HepG2 (cell line): ENCODE measurements around the gene TSKU. TPM values are rescaled to one million over a fixed set of nuclear protein-coding genes. Genes with fewer than 3 reads are reported as not detected.

ENCODE experiments used
- ARID4A ChIP-seq: sonication (generic); formaldehyde crosslinking; IDR thresholded peaks from 2 replicates; pipeline ENCODE4 v1.5.0; 2020; ENCODE audit warnings: mild to moderate bottlenecking, missing genetic modification reagents, borderline replicate concordance
- ELF3 ChIP-seq: IDR thresholded peaks from 2 replicates; pipeline ENCODE4 v1.6.1; 2016; ENCODE audit warnings: missing genetic modification reagents, missing compliant biosample characterization
- FOXJ3 ChIP-seq: sonication (generic); formaldehyde crosslinking; IDR thresholded peaks from 2 replicates; pipeline ENCODE4 v1.4.0; 2020; ENCODE audit warnings: missing genetic modification reagents, mild to moderate bottlenecking, borderline replicate concordance
- GFI1 ChIP-seq: sonication (generic); formaldehyde crosslinking; IDR thresholded peaks from 2 replicates; pipeline ENCODE4 v1.5.0; 2020; ENCODE audit warnings: missing genetic modification reagents, mild to moderate bottlenecking, borderline replicate concordance
- HOXA9 ChIP-seq: sonication (generic); formaldehyde crosslinking; IDR thresholded peaks from 2 replicates; pipeline ENCODE4 v1.8.1; 2022; ENCODE audit warnings: missing genetic modification reagents, mild to moderate bottlenecking, moderate library complexity, borderline replicate concordance
- MBD4 ChIP-seq: IDR thresholded peaks from 2 replicates; pipeline ENCODE4 v1.6.1; 2012; ENCODE audit warnings: low read length, inconsistent platforms, borderline replicate concordance
- MED8 ChIP-seq: sonication (generic); formaldehyde crosslinking; IDR thresholded peaks from 2 replicates; pipeline ENCODE4 v1.8.1; 2023; ENCODE audit warnings: mild to moderate bottlenecking, missing genetic modification reagents; ENCODE audit not compliant: insufficient replicate concordance
- MTF2 ChIP-seq: sonication (generic); formaldehyde crosslinking; IDR thresholded peaks from 2 replicates; pipeline ENCODE4 v1.5.0; 2020; ENCODE audit warnings: missing genetic modification reagents, borderline replicate concordance
- MYPOP ChIP-seq: sonication (generic); formaldehyde crosslinking; IDR thresholded peaks from 2 replicates; pipeline ENCODE4 v1.8.1; 2023; ENCODE audit warnings: mild to moderate bottlenecking, moderate library complexity, missing genetic modification reagents
- PHF5A ChIP-seq: IDR thresholded peaks from one replicate; pipeline ENCODE4 v1.6.1; 2018; ENCODE audit warnings: low read depth, missing genetic modification reagents; ENCODE audit not compliant: unreplicated experiment
- RAD51 ChIP-seq: fragments of 450-650 bp; IDR thresholded peaks from 2 replicates; pipeline ENCODE4 v1.6.1; 2016; ENCODE audit warnings: borderline replicate concordance
- SIN3B ChIP-seq: fragments of 150-350 bp; IDR thresholded peaks from 2 replicates; pipeline ENCODE4 v1.6.1; 2014; ENCODE audit warnings: low read length
- SMAD3 ChIP-seq: sonication (generic); formaldehyde crosslinking; IDR thresholded peaks from 2 replicates; pipeline ENCODE4 v1.4.0; 2020; ENCODE audit warnings: missing genetic modification reagents
- TOE1 ChIP-seq: sonication (generic); formaldehyde crosslinking; IDR thresholded peaks from 2 replicates; pipeline ENCODE4 v1.4.0; 2020; ENCODE audit warnings: mild to moderate bottlenecking, missing genetic modification reagents
- ZBTB1 ChIP-seq: sonication (generic); formaldehyde crosslinking; IDR thresholded peaks from 2 replicates; pipeline ENCODE4 v1.4.0; 2020; ENCODE audit warnings: missing genetic modification reagents, borderline replicate concordance
- ZBTB46 ChIP-seq: sonication (generic); formaldehyde crosslinking; IDR thresholded peaks from 2 replicates; pipeline ENCODE4 v1.4.0; 2020; ENCODE audit warnings: mild to moderate bottlenecking, missing genetic modification reagents, borderline replicate concordance
- ZBTB8A ChIP-seq: sonication (generic); formaldehyde crosslinking; IDR thresholded peaks from 2 replicates; pipeline ENCODE4 v1.4.0; 2020; ENCODE audit warnings: mild to moderate bottlenecking, low read depth, missing genetic modification reagents, borderline replicate concordance
- ZNF282 ChIP-seq: fragments of 450-650 bp; IDR thresholded peaks from 2 replicates; pipeline ENCODE4 v1.6.1; 2018; ENCODE audit not compliant: partially characterized antibody
- ZNF598 ChIP-seq: sonication (generic); formaldehyde crosslinking; IDR thresholded peaks from 2 replicates; pipeline ENCODE4 v1.5.1; 2020; ENCODE audit warnings: mild to moderate bottlenecking, missing genetic modification reagents, borderline replicate concordance
- ZNF607 ChIP-seq: sonication (generic); formaldehyde crosslinking; IDR thresholded peaks from 2 replicates; pipeline ENCODE4 v1.5.1; 2020; ENCODE audit warnings: missing genetic modification reagents, mild to moderate bottlenecking, borderline replicate concordance
- ZNF724P ChIP-seq: sonication (generic); formaldehyde crosslinking; IDR thresholded peaks from 2 replicates; pipeline ENCODE4 v1.8.0; 2022; ENCODE audit warnings: missing genetic modification reagents, borderline replicate concordance
- ZNF781 ChIP-seq: sonication (generic); formaldehyde crosslinking; IDR thresholded peaks from 2 replicates; pipeline ENCODE4 v1.5.1; 2020; ENCODE audit warnings: borderline replicate concordance, mild to moderate bottlenecking, missing genetic modification reagents; ENCODE audit errors: not compliant biosample characterization
- ZNF790 ChIP-seq: sonication (generic); formaldehyde crosslinking; IDR thresholded peaks from 2 replicates; pipeline ENCODE4 v1.8.0; 2022; ENCODE audit warnings: missing genetic modification reagents, mild to moderate bottlenecking, borderline replicate concordance
- polyA plus RNA-seq, 8 experiments: library from polyadenylated mRNA; depleted of rRNA in 3 of 8; stranded (reverse) in 7 of 8; unstranded in 1 of 8; fragments of >200 nt; fragmentation: Illumina TruSeq in 4 of 8; extraction: Trizol in 4 of 8; gene quantifications; 2 replicates each; pipeline versions ENCODE4 v1.2.1 to v1.2.3, GENCODE V29; 2011 to 2016; ENCODE audit warnings: low read depth in 4 of 8, missing spikeins in 1 of 8, mixed read lengths in 1 of 8; ENCODE audit not compliant: insufficient read depth in 1 of 8
- total RNA-seq, 5 experiments: library from RNA; depleted of rRNA; stranded (reverse); fragments of >200 nt; fragmentation: Illumina TruSeq; extraction: Trizol; gene quantifications; 2 replicates each; pipeline ENCODE4 v1.2.3, GENCODE V29; 2016; ENCODE audit warnings: low read depth in 1 of 5

The TSKU gene
- total and polyA plus RNA-seq, 2 of the 13 experiments (the other 11 are each of a cell fraction or from before 2014, with no cell fraction given) = 20.3 to 21.4 TPM

DNA sequence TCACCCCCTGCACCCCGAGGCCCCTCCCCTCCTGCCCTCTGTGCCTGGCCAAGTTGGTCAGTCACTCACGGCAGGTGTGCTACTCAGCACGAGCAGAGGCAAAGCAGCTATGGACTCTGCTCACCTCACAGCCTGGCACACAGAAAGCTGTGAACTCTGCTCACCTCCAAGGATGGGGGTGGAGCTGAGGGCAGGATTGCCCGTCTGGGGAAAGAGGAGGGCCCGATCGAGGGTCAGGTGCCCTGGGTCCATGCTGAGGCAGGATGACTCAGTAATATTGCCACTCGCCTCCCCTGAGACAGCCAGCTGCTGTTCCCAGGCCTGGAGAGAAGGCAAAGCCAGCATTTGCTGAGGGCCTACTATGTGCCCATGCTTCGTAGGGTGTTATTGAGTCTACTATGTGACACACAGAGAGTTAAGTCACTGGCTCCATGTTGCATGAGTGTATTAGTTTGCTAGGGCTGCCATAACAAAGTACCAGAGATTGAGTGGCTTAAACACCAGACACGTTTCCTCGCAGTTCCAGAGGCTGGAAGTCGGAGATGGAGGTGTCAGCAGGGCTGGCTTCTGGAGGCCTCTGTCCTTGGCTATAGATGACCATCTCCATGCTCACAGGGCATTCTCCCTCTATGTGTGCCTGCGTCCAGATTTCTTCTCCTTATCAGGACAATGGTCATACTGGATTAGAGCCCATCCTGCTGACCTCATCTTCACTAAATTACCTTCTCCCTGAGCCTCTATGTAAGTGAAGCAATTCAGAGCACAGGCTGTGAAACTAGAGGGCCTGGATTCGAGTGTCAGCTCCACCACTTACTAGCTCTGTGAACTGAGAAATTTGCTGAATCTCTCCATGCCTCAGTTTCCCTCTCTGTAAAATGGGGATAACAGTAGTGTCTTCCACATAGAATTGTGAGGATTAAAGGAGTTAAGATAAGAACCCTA is 13.2 kb upstream of the TSKU start (continued):
- TF ChIP-seq ARID4A (CRISPR knock-in tag) (peak; percentile 64; the same call in 1 of the 2 replicates), ZNF282 (no peak), ZNF607 (CRISPR knock-in tag) (no peak), PHF5A (CRISPR knock-in tag) (no peak), MTF2 (CRISPR knock-in tag) (no peak), HOXA9 (no peak), SIN3B (no peak), FOXJ3 (no peak), RAD51 (no peak), TOE1 (CRISPR knock-in tag) (no peak), ELF3 (no peak), ZBTB8A (no peak), ZBTB46 (CRISPR knock-in tag) (no peak), MBD4 (no peak), ZNF598 (no peak), MED8 (CRISPR knock-in tag) (no peak), ZBTB1 (no peak), ZNF724P (no peak), MYPOP (CRISPR knock-in tag) (no peak), ZNF790 (CRISPR knock-in tag) (no peak), ZNF781 (CRISPR knock-in tag) (no peak), GFI1 (CRISPR knock-in tag) (no peak), SMAD3 (CRISPR knock-in tag) (no peak)
